GM11168 (cell line): Measurements from ENCODE around the gene TPH1.

Experiments
- in situ Hi-C: fragments of 300-500 bp; cut with MboI; formaldehyde crosslinking; loops from one replicate; pipeline ENCODE4 v1.12.0; 2022; ENCODE audit warnings: low sequenced_read_pairs; ENCODE audit not compliant: unreplicated experiment

TPH1 gene

GRCh38 chr11:18046116-18046777 lies at the start of gene TPH1:
Gene TPH1, minus strand, starts transcription at chr11:18046269. Its CDS starts 5,507 bp downstream, at chr11:18040762.
- in situ Hi-C loops, result no loop called here

- in situ Hi-C loops, result no loop called here
Observed at GRCh38 chr11:18093959-18094358, 47.9 kb upstream of the TPH1 start.

DNA sequence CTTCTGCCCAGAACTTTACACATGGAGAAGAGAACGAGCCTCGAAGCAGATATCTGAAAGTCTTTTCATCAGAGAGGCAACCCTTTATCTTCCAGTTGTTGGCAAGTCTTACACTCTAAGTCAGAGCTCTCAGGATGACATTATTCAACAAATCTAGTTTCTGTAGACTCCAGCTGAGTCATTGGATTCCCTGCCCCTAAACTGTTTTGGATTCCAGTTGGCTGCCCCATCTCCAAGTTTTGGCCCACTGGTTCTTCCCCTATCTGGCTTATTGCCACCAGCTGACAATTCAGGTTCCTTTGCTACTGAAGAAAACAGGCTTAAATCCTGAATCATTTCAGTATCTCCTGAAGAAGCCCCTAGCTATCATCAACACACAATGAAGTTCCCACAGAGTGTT lies 45.7 kb upstream of the TPH1 start:
- in situ Hi-C loops, result no loop called here

DNA sequence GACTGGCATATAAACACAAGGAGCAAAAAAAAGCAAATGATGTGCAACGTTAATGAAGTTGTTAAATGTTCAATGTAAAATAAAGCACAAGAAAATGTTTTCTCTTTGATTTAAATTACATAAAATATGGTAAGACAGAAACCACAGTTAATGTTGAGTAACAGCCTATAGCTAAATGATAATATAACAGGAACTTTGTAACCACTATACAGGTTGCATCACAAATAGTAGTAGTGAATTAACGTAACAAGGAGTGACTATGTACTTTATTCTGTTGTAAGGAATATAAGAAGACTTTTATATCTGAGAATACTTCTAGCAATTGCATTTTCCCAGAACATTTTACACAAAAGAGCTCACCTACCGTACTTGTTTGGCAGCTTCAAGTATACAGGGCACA lies 42.9 kb upstream of the TPH1 start:
- in situ Hi-C loops, result no loop called here

GRCh38 chr11:18088366-18088765 lies 42.3 kb upstream of the TPH1 start:
- in situ Hi-C loops, result no loop called here

DNA sequence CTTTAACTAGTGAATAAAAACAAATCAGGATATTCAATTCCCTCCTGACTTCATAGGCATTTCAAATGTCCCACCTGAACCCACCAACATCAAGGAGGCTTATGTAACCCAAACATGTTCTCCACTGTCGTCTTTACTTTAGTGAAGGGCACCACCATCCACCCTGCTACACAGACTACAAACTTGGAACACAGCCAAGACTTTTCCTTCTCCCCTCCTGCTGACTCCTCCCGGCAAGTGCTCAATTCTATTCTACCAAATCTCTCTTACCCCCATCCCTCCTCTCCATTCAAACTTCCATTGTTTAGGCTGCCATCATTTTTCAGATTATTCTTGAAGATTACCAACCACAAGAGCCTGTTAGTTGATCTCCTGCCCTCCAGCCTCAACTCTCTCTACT lies 35.5 kb upstream of the TPH1 start:
- in situ Hi-C loops, result no loop called here

DNA sequence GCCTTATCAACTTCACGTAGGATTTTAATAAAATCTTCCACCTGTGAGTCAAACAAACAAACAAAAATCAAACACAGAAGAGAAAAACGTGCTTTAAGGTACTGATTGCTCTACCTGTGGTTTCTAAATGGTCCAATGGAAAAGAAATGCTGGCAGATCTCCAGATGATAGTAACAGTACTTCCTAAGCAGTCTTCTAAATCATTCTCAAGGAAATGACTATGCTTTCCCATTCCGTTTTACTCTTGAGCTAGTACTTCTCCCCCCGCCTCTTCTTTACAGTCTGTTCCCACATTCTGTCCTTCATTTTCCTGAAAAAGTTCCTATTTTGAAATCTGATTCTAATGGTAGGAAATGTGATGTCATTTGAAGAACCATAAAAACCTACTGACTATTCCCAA lies 34.4 kb upstream of the TPH1 start:
- in situ Hi-C loops, result no loop called here

GRCh38 chr11:18078909-18079308 lies 32.8 kb upstream of the TPH1 start:
- in situ Hi-C loops, result no loop called here

GRCh38 chr11:18075444-18075843 lies 29.4 kb upstream of the TPH1 start:
- in situ Hi-C loops, result no loop called here

DNA sequence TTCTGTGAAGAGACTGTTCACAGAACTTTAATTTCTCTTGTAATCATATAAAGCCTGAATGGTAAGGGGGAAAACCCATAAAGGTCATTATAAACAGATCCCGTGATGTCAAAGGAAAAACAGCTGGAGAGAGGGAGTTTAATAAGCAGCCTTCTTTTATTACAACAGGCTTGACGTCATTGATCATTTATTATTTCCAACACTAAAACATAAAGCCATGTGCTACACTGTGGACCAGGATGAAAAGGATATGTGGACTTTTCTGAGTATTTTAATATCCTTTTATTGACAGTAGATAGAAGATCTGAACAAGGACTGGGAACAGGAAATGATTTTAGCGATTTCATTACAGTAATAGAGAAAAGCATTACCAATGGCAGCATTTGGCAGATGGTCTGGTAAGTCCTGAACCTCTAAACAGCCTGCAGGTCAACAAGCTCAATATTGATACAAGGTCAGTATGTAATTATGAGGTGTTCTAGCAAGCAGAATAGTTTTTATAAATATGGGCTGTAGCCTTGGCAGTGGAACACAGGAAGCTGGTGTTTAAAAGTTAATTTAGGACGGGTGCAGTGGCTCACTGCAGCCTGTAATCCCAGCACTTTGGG lies 25.1 kb upstream of the TPH1 start:
- in situ Hi-C loops, result no loop called here

DNA sequence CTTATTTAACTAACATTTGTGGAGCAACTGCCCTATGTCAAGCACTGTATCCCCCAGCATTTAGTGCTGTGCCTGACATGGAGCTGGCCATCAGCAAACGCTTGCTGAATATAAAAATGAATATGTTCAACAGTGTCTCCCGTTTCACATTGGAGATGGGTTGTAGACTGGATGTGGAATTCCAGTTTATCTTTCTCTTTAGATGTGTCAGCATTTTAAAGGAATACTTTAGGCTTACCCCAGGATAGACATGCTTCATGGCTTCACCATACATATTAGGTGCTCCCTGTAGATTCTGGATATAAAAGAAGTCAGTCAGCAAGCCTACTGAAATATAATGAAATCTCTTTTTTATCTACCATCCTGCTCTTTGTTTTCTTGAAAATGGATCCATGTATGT lies 21.3 kb upstream of the TPH1 start:
- in situ Hi-C loops, result no loop called here

DNA sequence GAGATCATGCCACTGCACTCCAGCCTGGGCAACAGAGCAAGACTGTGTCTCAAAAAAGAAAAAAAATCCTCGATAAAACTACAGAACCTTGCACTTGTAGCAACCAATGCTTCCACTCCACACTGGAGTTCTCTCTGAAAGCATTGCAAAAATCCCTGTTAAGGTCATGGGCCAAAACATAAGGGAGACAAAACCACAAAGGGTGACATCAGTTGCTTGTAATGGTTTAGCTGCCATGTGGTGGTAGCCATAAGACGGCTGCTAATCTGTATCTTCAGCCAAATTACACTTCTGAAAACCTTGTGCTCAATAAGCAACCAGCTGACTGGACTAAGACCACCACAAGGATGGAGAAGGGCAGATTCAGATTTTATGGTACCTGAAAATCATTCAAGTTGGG lies 20.6 kb upstream of the TPH1 start:
- in situ Hi-C loops, result no loop called here

DNA sequence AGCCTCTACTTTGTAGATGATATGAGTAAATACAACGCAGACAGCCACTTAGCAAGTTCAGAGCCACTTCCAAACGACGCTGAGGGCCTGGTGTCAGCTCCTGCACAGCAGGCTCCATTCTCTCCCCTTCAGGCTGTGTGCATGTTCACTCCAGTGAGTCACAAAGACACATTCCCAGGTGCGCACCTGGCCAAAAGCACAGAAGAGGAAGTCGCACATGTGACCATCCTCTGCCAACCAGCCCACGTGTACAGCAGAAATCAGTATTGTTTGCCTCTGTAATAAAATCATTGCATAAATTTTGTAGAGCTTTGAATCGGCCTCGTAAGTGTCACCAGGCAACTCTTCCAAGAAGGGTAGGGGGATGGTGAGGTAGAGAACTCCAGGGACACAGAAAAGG lies 19.5 kb upstream of the TPH1 start:
- in situ Hi-C loops, result no loop called here

- in situ Hi-C loops, result no loop called here
Observed at GRCh38 chr11:18064450-18065054, 18.5 kb upstream of the TPH1 start.

DNA sequence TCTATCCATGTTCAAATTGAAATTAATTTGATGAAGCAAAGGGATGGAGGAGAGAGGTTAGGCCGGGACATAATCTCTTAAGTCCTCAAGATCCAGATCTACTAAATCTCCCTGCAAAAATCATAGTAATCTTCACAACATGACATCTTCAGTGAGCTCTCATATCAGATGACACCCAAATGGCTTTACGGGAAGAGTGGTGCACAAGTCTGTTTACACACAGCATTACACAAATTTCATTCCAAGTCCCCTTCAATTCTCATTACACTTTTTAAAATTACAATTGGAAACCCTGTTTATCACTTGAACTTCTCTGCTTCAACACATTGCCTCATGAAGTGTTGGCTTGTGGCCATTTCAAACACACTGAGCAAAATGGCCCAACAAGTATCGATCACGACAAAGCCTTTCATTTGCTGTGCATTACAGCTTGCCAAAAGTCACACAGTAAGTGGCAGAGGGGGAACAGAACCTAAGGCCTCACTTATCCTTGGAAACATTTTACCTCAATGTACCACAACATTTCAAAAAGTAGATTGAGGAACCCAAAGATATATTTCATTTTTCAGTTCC lies 17.9 kb upstream of the TPH1 start:
- in situ Hi-C loops, result no loop called here

DNA sequence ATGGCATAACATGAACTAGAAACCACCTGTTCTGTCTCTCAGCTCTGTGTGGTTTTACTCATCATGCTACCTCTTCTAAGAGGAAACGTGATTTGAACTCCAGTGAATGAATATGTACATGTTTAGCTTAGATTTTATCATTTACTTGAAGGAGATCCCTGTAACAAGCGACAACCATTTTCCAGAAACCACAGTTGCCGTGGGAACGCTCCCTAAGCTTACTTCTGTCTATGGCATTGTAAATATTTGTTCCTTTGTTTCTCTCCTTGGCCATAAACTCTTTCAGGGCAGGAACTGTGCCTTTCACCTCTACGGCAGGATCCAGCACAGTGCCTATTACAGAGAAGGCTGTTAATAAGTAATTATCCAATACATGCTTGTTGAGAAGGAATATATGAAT lies 17.1 kb upstream of the TPH1 start:
- in situ Hi-C loops, result no loop called here

GRCh38 chr11:18061351-18061750 lies 15.3 kb upstream of the TPH1 start:
- in situ Hi-C loops, result no loop called here

DNA sequence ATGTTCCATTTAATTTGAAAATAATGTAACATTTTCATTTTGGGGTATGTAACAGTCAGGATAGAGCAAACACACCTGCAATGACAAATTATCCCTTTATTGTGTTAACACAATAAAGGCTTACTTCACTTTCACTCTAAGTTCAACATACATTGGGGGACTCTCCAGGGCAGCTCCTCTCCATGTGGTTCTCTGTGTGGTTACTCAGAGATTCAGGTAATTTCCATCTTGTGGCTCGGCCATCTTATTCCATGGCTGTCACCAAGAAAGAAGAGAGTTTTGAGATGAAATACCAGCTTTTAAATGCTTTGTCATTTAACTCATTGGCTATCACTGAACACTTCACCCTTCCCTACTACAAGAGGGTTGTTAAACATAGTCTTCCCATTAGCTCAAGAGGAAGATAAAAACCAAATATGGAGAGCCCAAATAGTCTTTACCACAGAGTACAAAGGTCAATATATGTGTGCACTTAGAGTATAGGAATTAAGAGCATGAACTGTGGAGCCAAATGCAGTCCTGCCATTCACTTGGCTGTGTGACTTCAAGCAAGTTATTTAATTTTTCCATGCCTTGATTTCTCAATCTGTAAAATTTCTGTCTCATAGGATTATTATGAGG lies 10.6 kb upstream of the TPH1 start:
- in situ Hi-C loops, result no loop called here

- in situ Hi-C loops, result no loop called here
Observed at GRCh38 chr11:18054511-18055103, 8.5 kb upstream of the TPH1 start.

DNA sequence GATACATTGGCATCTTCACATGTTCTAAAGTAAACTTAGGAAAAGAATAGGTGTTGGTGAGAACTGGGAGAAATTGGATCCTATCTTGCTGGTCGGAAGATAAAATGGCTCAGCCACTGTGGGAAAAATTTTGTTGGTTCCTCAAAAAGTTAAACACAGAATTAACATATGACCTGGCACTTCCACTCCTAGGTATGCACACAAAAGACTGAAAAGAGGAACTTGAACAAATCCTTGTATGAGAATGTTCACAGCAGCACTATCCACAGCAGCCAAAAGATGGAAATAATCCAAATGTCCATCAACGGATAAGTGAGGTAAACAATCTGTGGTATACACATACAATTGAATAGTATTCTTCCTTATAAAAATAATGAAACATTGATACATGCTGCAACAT lies 4.8 kb upstream of the TPH1 start:
- in situ Hi-C loops, result no loop called here

DNA sequence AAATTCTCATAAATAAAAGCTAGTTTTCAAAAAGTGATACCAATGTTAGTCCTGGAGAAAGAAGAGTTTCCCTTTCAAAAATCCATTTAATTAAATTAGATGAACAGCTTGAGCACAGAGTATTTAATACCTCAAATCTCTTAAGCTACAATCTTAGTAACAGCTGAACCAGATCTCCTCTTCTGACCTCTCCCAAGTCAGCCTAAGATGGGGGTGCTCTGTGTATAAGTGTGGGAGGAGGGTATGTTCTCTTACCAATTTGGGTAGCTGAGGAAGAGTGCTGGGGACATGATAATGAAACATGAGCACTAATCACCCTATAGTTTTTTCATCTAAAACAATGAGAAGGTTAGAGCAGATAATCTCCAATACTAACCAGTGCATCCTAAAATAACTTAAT lies 9.6 kb downstream of the TPH1 start:
- in situ Hi-C loops, result no loop called here
